Natural killer cell (primary cell): Measurements from ENCODE around the gene AKR1C1. TPM values are rescaled to one million over a fixed set of nuclear protein-coding genes. Genes with fewer than 3 reads are reported as not detected.
"Not testable (repeated sequence)": the region's sequence is repeated elsewhere in the genome, so short reads cannot be mapped to it uniquely, and the experiment has no call there.

Experiments
- ATAC-seq, 3 donors: fragments of 150-1000 bp in 2 of 3; fragments of 200-7000 bp in 1 of 3; cut with Tn5 transposase; 1 replicate in 1 of 3; 2 replicates in 2 of 3; pipeline ENCODE4 v1.10.0; 2021; ENCODE audit warnings: mild to moderate bottlenecking in 2 of 3, moderate library complexity in 2 of 3
- DNase-seq, 2 donors: peaks; one replicate each; pipeline versions ENCODE4 v3.0.0 to v3.0.0-alpha.2; 2013 to 2021; ENCODE audit warnings: mixed read lengths in 1 of 2
- H3K27ac ChIP-seq: one replicate; pipeline ENCODE4 v1.5.1; 2013; ENCODE audit warnings: mild to moderate bottlenecking, low read length
- H3K27me3 ChIP-seq: one replicate; pipeline ENCODE4 v1.6.1; 2013; ENCODE audit warnings: low read length; ENCODE audit not compliant: control insufficient read depth, insufficient read depth
- H3K36me3 ChIP-seq: one replicate; pipeline ENCODE4 v1.6.1; 2013; ENCODE audit warnings: low read length; ENCODE audit not compliant: control insufficient read depth, insufficient read depth
- H3K4me1 ChIP-seq: one replicate; pipeline ENCODE4 v1.6.1; 2013; ENCODE audit warnings: low read length; ENCODE audit not compliant: control insufficient read depth, insufficient read depth
- H3K4me3 ChIP-seq: one replicate; pipeline ENCODE4 v1.5.1; 2013; ENCODE audit warnings: low read length
- H3K9me3 ChIP-seq: one replicate; pipeline ENCODE4 v1.6.1; 2013; ENCODE audit warnings: low read length; ENCODE audit not compliant: control insufficient read depth, insufficient read depth
- H3K27ac Mint-ChIP-seq, 2 donors: one replicate each; pipeline ENCODE4 v1.8.0; 2022; ENCODE audit warnings: mild to moderate bottlenecking in 2 of 2, mixed read lengths in 2 of 2, moderate library complexity in 1 of 2
- H3K27me3 Mint-ChIP-seq, 2 donors: one replicate each; pipeline ENCODE4 v1.8.0; 2022; ENCODE audit warnings: low read depth in 2 of 2, mixed read lengths in 2 of 2
- H3K36me3 Mint-ChIP-seq: one replicate; pipeline ENCODE4 v1.8.0; 2022; ENCODE audit warnings: mixed read lengths
- H3K4me1 Mint-ChIP-seq, 2 donors: one replicate each; pipeline ENCODE4 v1.8.0; 2022; ENCODE audit warnings: mixed read lengths in 2 of 2
- H3K4me3 Mint-ChIP-seq: one replicate; pipeline ENCODE4 v1.8.0; 2022; ENCODE audit warnings: mild to moderate bottlenecking, moderate library complexity, mixed read lengths
- H3K9me3 Mint-ChIP-seq, 2 donors: one replicate each; pipeline ENCODE4 v1.8.0; 2022; ENCODE audit warnings: mixed read lengths in 2 of 2
- CTCF ChIP-seq: fragments of 200-600 bp; IDR thresholded peaks from one replicate; pipeline ENCODE4 v1.8.0; 2022; ENCODE audit warnings: antibody characterized with exemption
- WGBS: methylation state at CpG from one replicate; pipeline ENCODE4 v1.1.7; 2013; ENCODE audit warnings: missing lambda C conversion rate; ENCODE audit not compliant: insufficient coverage; 5-methylcytosine and 5-hydroxymethylcytosine counted together
- intact Hi-C: fragments of 100-400 bp; cut with micrococcal nuclease; formaldehyde crosslinking; loops from one replicate; pipeline ENCODE4 v1.14.2; 2022
- total RNA-seq, 4 donors: library from RNA; stranded (reverse); fragments of 120-200 nt in 1 of 4; gene quantifications; one replicate each; pipeline versions ENCODE4 v1.2.3 to v1.2.4, GENCODE V29; 2013 to 2022

The AKR1C1 gene
- total RNA-seq, 3 donors from 2014 or later (not counting 1 experiment from before 2014, with no cell fraction given): 0.16 to 0.93 (median 0.63) TPM

DNA sequence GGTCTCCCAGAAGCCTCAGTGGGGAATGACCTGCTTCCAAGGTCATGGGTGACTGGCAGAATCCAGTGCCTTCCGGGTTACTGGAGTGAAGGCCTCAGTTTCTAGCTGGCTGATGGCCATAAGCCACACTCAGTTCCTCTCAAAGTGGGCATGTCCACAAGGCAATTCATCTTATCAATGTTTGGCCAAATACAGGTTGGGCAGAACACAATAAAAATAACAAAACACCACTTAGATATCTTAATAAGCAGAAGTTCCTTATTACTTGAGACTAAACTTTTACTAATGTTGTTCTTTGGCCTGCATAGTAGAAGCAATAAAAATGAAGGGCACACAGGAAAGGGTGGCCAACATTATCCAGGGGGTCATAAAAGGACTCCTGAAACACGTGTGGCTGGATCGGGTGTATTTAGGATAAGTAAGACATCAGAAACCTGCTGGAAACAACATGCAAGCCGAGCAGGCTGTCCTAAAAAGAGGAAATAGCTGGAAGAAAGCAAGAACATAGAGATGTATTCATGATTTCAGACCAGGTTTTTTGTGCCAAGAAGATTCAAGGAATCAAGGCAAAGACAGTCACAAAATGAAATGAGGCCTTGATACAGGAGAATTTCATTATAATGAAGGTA, 60.1 kb downstream of the AKR1C1 start:
- peaks cover 0 to 14% of the 10 kb centered on the region in 2 donors for H3K4me1 Mint-ChIP-seq
- ATAC-seq (no peak), DNase-seq (no peak)
- peaks cover 0 to 9% of the 10 kb centered on the region in 2 donors for H3K27me3 Mint-ChIP-seq
- no peak overlapping the region for H3K4me3 Mint-ChIP-seq
- H3K36me3 Mint-ChIP-seq: no peaks in the 10 kb centered on the region
- Histone ChIP-seq H3K9me3 (no peaks in the 10 kb centered on the region), H3K27me3 (no peaks in the 10 kb centered on the region), H3K4me1 (no peaks in the 10 kb centered on the region), H3K36me3 (no peaks in the 10 kb centered on the region), H3K4me3 (no peak overlapping the region), H3K27ac (no peak overlapping the region)
- TF ChIP-seq CTCF: no peak
- 24% methylated on average over 4 of the region's 4 CpGs for WGBS
- intact Hi-C loops: no loop called here
- H3K27ac Mint-ChIP-seq: no peak overlapping the region
- no peaks in the 10 kb centered on the region for H3K9me3 Mint-ChIP-seq

DNA sequence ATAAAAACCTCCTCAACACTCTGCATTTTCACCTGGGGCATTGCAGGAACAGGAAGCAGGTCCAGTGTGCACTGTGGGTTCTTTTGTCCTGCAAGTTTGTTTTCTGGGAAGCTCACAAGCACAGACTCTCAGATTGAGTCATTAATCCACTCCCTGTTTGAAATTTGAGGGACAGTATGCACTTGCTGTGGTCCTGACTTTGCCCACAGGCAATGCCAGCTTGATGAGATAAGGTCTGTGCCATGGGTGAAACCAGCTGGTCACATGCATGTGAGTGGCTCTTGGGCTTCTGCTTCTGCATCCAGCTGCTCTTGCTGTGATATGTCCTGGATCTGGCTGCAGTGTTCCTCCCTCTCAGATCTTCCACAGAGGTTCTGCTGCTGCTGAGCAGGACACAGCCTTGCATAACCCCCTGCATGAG, 62.3 kb downstream of the AKR1C1 start:
- H3K27ac Mint-ChIP-seq, H3K4me3 Mint-ChIP-seq, H3K9me3 ChIP-seq, H3K36me3 Mint-ChIP-seq, H3K27me3 Mint-ChIP-seq, H3K9me3 Mint-ChIP-seq, DNase-seq, H3K4me3 ChIP-seq, H3K27me3 ChIP-seq, H3K36me3 ChIP-seq, H3K27ac ChIP-seq, intact Hi-C loops, ATAC-seq, H3K4me1 ChIP-seq: not testable (repeated sequence)
- peaks cover 0 to 14% of the 10 kb centered on the region in 2 donors for H3K4me1 Mint-ChIP-seq

DNA sequence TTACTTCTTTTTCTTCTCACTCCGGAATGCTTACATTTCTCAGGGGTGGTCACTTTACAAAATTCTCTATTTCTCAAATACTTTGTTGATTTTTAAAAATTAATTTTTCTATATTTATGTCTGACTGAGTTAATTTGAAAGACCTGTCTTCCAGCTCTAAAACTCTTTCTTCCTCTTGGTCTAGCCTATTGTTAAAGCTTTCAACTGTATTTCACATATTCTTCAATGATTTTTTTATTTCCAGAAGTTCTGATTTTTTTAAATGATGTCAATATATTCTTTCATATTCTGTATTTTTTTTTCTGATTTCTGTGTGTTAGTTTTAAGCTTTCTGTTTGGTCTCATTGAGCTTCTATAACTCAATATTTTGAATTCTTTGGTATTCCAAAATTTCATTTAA, 67.8 kb downstream of the AKR1C1 start:
- Mint-ChIP-seq H3K4me3 (no peak overlapping the region), H3K27me3 (peaks cover 0 to 6% of the 10 kb centered on the region in 2 donors), H3K36me3 (peaks cover 34% of the 10 kb centered on the region), H3K9me3 (peaks cover 6 to 20% of the 10 kb centered on the region in 2 donors), H3K27ac (no peak overlapping the region), H3K4me1 (peaks cover 0 to 5% of the 10 kb centered on the region in 2 donors)
- DNase-seq (no peak), ATAC-seq (no peak)
- Histone ChIP-seq H3K27me3 (no peaks in the 10 kb centered on the region), H3K4me1 (no peaks in the 10 kb centered on the region), H3K9me3 (peaks cover 13% of the 10 kb centered on the region), H3K27ac (no peak overlapping the region), H3K4me3 (no peak overlapping the region), H3K36me3 (no peaks in the 10 kb centered on the region)
- no CpG with 5 or more reads among the region's 1 CpG for WGBS
- intact Hi-C loops: no loop called here
- TF ChIP-seq CTCF: no peak

DNA sequence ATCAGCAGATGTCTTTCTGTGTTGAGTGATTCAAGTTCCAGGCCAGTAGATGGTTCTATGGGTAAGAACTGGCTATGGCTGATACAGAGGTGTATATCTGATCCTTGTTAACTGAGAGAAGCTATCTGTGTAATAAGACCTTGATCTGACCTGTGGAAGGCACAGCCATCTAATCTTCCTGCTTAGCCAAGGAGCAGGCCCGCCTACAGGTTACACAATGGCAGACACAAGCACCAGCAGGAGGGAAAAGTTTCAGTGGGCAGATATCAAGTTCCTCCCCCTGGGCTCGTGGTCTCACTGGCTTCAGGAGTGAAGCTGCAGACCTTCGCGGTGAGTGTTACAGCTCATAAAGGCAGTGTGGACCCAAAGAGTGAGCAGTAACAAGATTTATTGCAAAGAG, 68.4 kb downstream of the AKR1C1 start:
- H3K27ac ChIP-seq, H3K27me3 Mint-ChIP-seq, H3K4me3 Mint-ChIP-seq, H3K4me1 ChIP-seq, DNase-seq, H3K27ac Mint-ChIP-seq, ATAC-seq, H3K4me1 Mint-ChIP-seq, H3K4me3 ChIP-seq, intact Hi-C loops, H3K36me3 ChIP-seq, H3K27me3 ChIP-seq: not testable (repeated sequence)
- 61% methylated on average over 4 of the region's 4 CpGs for WGBS
- peaks cover 6 to 20% of the 10 kb centered on the region in 2 donors for H3K9me3 Mint-ChIP-seq
- H3K36me3 Mint-ChIP-seq: peaks cover 34% of the 10 kb centered on the region
- H3K9me3 ChIP-seq: peaks cover 13% of the 10 kb centered on the region

DNA sequence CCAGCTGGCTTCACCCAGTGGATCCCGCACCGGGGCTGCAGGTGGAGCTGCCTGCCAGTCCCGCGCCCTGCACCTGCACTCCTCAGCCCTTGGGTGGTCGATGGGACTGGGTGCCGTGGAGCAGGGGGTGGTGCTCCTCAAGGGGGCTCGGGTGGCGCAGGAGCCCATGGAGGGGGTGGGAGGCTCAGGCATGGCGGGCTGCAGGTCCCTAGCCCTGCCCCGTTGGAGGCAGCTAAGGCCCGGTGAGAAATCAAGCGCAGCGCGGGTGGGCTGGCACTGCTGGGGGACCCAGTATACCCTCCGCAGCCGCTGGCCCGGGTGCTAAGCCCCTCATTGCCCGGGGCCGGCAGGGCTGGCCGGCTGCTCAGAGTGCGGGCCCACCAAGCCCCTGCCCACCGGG, 69.2 kb downstream of the AKR1C1 start:
- H3K4me1 ChIP-seq, H3K4me3 ChIP-seq, intact Hi-C loops, H3K4me1 Mint-ChIP-seq, H3K27ac Mint-ChIP-seq, H3K4me3 Mint-ChIP-seq, H3K36me3 ChIP-seq, H3K27me3 ChIP-seq, H3K27ac ChIP-seq, ATAC-seq, DNase-seq: not testable (repeated sequence)
- Mint-ChIP-seq H3K27me3 (peaks cover 2 to 11% of the 10 kb centered on the region in 2 donors), H3K36me3 (peaks cover 34% of the 10 kb centered on the region), H3K9me3 (peaks cover 6 to 20% of the 10 kb centered on the region in 2 donors)
- 85% methylated on average over 22 of the region's 22 CpGs for WGBS
- peaks cover 13% of the 10 kb centered on the region for H3K9me3 ChIP-seq

Other genes with a start within 250 kb of the AKR1C1 start
- 1 to 10 TPM in 2 of 3 donors, under 1 TPM in 1; 0.56 to 4.0 (median 3.7) TPM for gene AKR1E2, start 137.2 kb upstream of the AKR1C1 start, total RNA-seq
- gene AKR1C2, start 40.4 kb downstream of the AKR1C1 start, total RNA-seq: not detected
- gene AKR1C3, start 131.0 kb downstream of the AKR1C1 start, total RNA-seq: 100 to 1,000 TPM in 2 of 3 donors, 10 to 100 TPM in 1; 77.5 to 140 (median 137) TPM
- gene AKR1C8, start 221.7 kb downstream of the AKR1C1 start, total RNA-seq: 1 to 10 TPM; 4.1 to 7.2 (median 4.1) TPM
- gene AKR1C4, start 233.4 kb downstream of the AKR1C1 start, total RNA-seq: not detected